ENCODE data around the gene PRAMEF12.
"Not testable (repeated sequence)": the region's sequence is repeated elsewhere in the genome, so short reads cannot be mapped to it uniquely, and the experiment has no call there.

Gene PRAMEF12

GRCh38 chr1:12773438-12773837, at the start of gene PRAMEF12:
Gene PRAMEF12 (plus strand): TSS chr1:12773738. CDS start chr1:12774868, 1,130 bp downstream.
- DNase-seq: no peak

- no peak for DNase-seq
These were observed 45.1 kb upstream of the PRAMEF12 start for GRCh38 chr1:12728391-12728790.

GRCh38 chr1:12730156-12730555, 43.4 kb upstream of the PRAMEF12 start:
- DNase-seq: no peak

GRCh38 chr1:12731084-12731483, 42.5 kb upstream of the PRAMEF12 start:
- not testable (repeated sequence) for DNase-seq

- DNase-seq: no peak
These were observed 38.9 kb upstream of the PRAMEF12 start for GRCh38 chr1:12734651-12735050.

- no peak for DNase-seq
These were observed 34.6 kb upstream of the PRAMEF12 start for GRCh38 chr1:12738934-12739333.

GRCh38 chr1:12739613-12740012, 33.9 kb upstream of the PRAMEF12 start:
- DNase-seq: no peak

- DNase-seq: no peak
These were observed 31.6 kb upstream of the PRAMEF12 start for GRCh38 chr1:12741946-12742345.

GRCh38 chr1:12745126-12745991, 28.2 kb upstream of the PRAMEF12 start:
- DNase-seq: no peak

- DNase-seq: no peak
These were observed 27.6 kb upstream of the PRAMEF12 start, which contains the start of gene CFAP107 for GRCh38 chr1:12745992-12746323. Gene CFAP107 (plus strand): TSS chr1:12746200. CDS start chr1:12746431, 231 bp downstream.

- no peak for DNase-seq
These were observed 24.7 kb upstream of the PRAMEF12 start for GRCh38 chr1:12748778-12749355.

- DNase-seq: no peak
These were observed 18.8 kb upstream of the PRAMEF12 start for GRCh38 chr1:12754738-12755137.

GRCh38 chr1:12756273-12756672, 17.3 kb upstream of the PRAMEF12 start:
- no peak for DNase-seq

GRCh38 chr1:12756768-12757413, 16.6 kb upstream of the PRAMEF12 start:
- DNase-seq: no peak

- no peak for DNase-seq
These were observed 15.7 kb upstream of the PRAMEF12 start for GRCh38 chr1:12757836-12758235.

- DNase-seq: no peak
These were observed 13.2 kb upstream of the PRAMEF12 start for GRCh38 chr1:12760256-12760795.

GRCh38 chr1:12761781-12762180, 11.8 kb upstream of the PRAMEF12 start:
- no peak for DNase-seq

- DNase-seq: no peak
These were observed 10.8 kb upstream of the PRAMEF12 start for GRCh38 chr1:12762766-12763165.

GRCh38 chr1:12763479-12763878, 10.1 kb upstream of the PRAMEF12 start:
- DNase-seq: no peak

GRCh38 chr1:12764016-12764415, 9.5 kb upstream of the PRAMEF12 start:
- DNase-seq: no peak

- no peak for DNase-seq
These were observed 4.5 kb upstream of the PRAMEF12 start for GRCh38 chr1:12769031-12769430.

GRCh38 chr1:12769976-12770505, 3.5 kb upstream of the PRAMEF12 start:
- no peak for DNase-seq

- no peak for DNase-seq
These were observed 2.9 kb upstream of the PRAMEF12 start for GRCh38 chr1:12770620-12771019.

All from NCI-H510A (cell line).